DMS 273 (cell line): ENCODE results near the gene PSMD1.
"Not testable (repeated sequence)": the region's sequence is repeated elsewhere in the genome, so short reads cannot be mapped to it uniquely, and the experiment has no call there.

Source experiments
- DNase-seq: peaks from one replicate; lab custom pipeline; 2025; ENCODE audit not compliant: unreplicated experiment; lab: John Stamatoyannopoulos, UW

The PSMD1 gene

DNA sequence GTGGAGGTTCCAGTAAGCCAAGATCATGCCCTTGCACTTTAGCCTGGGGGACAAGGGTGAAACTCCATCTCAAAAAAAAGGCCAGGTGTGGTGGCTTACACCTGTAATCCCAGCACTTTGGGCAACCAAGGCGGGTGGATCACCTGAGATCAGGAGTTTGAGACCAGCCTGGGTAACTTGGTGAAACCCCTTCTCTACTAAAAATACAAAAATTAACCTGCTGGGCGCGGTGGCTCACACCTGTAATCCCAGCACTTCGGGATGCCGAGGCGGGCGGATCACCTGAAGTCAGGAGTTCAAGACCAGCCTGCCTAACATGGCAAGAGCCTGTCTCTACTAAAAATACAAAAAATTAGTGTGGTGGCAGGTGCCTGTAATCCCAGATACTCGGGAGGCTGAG is 84.1 kb downstream of the PSMD1 start:
- not testable (repeated sequence) for DNase-seq

DNA sequence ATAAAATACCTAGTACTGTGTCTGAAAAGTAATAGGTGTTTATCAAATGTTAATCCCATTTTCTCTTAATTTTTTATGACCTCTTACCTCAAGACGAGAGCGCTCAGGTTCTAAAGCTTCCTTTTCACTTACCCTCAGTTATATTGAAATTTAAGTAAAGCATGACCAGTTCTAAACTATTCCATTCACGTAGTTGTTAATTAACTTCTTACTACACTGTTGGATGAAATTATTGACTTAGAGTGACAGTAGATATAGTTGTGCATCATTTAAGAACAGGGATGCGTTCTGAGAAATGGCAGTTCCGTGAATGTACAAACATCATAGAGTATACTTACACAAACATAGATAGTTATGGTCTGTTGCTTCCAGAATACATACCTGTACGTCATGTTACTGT is 88.2 kb downstream of the PSMD1 start:
- DNase-seq: no peak

DNA sequence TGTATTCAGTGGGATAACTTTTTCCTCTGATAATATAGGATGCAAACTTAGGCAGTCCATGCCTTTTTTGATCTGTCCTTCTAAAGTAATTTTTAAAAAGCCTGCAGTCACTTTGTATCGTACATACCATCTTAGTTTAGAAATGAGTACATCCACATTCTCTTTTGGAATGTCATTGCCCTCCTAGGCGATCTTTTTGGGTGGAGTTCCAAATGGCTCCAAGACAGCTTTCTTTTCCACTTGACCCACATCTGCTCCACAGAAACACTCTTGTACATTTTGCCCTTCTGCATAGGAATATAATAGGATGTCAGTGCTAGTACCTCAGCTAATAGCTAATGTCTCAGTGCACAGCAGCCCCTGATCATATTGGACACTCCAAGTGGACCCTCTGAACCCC is 90.0 kb downstream of the PSMD1 start:
- DNase-seq: no peak

DNA sequence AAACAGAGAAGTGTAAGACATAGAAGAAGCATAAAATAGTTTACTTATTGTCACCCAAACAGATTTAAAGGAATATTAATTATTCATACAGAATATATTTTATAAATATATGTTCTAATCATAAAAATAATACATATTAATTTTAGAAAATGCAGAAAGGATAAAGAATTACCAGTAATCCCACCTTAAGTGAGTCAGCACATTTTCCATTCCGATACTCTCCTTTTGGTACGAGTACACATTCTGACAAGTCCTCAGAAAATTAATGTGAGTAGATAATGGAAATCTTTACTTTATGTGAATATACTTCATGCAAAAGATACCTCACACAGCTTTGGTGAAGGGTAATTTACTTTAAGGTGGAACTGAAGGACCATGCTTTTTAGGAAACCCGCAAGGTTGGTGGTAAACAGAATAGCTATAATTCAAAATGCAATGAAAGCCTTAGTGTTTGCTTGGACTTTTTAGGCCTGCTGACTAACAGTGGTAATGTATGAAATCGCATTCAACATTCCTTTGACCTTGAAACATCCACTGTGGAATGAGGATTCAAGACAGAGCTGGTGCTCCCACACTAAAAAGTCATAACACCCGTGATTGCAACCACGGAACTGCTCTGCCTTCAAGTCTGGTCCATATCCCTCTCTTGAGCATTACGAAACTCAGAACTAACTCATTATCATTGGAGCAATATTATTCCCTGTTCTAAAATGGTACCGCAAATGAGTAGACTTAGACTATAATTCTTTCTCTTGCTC is 96.3 kb downstream of the PSMD1 start:
- DNase-seq: no peak

DNA sequence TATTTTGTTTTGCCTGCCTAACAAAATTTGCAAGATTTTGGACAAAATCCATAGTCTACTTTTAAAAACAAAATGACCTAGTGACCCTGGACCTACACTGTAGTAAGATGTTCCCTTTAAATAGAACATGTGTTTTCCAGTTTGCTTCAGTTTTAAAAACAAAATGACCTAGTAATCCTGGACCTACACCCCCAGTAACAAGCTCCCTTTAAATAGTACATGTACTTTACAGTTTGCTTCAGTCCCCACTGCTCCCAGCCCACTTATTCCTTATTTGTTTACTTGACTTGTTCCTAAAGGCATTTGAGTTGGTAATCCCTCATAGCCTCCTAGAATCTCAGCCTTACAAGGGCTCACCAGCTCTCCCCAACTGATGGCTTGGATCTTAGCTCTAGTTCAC is 102.6 kb downstream of the PSMD1 start:
- no peak for DNase-seq

DNA sequence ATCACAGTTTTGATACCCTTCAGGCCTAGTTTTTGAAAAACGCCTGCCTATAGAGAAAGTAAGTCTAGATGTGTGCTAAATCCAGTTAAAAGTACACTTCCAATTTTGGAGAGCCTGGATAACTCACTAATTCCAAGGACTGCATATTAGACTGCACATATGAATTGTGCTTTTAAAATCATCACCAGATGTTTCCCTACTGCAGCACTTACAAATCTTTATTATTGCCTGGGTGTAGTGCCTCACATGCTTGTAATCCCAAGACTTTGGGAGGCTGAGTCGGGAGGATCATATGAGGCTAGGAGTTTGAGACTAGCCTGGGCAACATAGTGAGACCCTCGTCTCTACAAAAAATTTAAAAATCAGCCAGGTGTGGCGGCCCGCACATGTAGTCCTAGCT is 104.0 kb downstream of the PSMD1 start:
- no peak for DNase-seq

DNA sequence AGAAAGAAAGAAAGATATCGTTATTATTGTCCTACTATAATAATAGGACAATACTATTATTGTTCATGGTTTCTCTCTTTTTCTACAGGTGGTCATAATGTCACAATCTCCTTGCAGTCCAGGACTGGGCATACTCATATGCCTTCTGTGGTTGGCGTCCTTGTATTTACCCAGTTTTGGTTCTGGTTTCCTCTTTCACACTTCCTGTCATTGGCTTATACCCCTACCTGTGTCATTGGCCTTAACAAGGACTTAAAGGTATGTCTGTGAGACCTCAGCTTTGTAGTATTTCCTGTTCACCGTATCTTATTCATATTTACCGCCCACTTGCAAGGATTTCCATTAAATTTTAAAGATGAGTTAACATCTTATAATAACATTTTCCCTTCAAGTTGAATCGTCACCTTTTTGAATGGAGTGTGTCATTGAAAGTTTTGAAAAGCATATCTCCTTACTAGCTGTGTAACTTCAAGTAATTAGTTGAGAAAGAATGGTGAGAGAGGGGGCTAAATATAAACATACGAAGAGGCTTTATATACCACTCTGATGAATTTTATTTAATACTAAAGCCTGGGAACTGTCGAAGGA is 104.7 kb downstream of the PSMD1 start:
- DNase-seq: no peak

DNA sequence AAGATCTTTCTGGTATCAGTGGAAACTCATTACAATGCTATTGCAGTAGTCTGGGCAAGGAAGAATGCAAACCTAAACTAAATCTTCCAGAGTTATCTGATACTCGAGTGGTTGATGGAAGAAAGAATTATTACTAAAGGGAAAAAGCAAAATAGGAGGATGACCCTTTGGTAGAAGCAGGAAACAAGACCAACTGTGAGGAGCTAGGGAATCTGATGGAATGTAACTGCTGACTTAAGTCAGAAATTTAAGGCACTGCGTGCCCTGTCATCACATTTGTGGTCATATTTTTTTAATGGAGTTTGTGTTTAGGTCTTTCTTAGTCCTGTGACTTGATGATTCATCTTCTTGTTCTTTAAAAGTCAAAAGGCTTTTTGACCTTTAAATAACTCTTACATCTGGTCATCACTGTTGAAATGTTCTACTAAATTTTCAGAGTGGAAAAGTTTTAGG is 105.2 kb downstream of the PSMD1 start:
- DNase-seq: no peak

DNA sequence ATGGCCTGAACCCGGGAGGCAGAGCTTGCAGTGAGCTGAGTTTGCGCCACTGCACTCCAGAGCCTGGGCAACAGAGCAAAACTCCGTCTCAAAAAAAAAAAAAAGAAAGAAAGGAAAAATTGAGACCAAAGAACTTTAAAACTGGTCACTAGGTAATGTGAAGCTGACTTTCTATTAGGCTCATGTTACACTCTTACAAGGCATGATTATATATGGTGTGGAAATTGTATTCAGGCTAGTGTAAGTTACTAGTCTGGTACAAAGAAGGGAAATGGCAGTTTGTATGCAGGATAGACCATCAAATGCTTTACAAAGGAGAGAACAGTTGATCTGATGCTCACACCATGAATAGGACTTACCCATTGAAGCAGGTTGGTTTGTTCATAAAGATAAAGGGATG is 106.3 kb downstream of the PSMD1 start:
- DNase-seq: no peak

DNA sequence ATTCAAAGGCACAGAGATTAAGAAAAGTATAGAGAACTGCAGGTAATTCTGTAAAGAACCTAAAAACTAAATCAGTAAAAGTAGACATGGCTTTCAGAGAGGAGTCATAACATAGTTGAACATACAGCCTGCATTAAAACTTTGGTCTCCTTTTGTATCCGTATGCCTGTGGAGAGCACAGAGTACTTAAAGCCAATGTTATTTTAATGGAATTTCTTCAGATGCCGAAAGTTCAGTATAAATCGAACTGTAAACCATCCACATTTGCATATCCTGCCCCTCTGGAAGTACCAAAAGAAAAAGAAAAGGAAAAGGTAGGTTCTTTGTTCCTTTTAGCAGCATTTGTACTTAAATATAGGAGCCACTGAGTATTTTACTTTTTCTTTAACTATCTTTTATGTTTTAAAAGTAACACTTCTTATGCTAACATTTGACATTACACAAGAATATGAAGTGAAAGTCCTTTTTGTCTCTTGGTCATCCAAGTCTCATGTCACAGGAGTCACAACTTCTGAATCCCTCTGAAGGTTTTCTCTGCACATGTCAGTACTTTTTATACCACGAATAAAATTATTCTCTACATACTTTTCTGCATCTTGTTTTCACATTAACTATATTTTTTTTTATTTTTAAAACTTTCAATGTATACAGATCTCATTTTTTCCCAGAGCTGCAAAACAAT is 106.9 kb downstream of the PSMD1 start:
- DNase-seq: no peak

DNA sequence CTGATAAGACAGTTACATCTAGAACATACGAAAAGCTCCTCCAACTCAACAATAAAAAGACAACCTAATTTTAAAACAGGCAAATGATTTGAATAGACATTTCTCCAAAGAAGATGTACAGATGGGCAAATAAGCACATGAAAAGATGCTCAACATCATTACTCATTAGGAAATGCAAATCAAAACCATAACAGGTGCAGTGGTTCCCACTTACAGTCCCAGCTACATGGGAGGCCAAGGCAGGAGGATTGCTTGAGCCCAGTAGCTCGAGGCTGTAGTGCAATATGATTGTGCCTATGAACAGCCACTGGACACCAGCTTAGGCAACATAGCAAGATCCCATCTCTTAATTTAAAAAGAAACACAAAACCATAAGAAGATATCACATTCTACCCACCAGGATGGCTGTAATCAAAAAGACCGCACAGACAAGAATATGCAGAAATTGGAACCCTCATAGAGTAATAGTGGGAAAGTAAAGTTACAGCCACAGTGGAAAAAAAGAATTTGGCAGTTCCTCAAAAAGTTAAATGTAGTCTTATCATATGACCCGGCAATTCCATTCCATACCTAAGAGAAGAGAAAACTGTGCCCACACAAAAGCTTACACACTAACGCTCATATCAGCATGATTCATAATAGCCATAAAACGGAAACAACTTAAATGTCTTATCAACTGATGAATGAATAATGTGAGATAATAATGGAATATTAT is 111.2 kb downstream of the PSMD1 start:
- DNase-seq: no peak

DNA sequence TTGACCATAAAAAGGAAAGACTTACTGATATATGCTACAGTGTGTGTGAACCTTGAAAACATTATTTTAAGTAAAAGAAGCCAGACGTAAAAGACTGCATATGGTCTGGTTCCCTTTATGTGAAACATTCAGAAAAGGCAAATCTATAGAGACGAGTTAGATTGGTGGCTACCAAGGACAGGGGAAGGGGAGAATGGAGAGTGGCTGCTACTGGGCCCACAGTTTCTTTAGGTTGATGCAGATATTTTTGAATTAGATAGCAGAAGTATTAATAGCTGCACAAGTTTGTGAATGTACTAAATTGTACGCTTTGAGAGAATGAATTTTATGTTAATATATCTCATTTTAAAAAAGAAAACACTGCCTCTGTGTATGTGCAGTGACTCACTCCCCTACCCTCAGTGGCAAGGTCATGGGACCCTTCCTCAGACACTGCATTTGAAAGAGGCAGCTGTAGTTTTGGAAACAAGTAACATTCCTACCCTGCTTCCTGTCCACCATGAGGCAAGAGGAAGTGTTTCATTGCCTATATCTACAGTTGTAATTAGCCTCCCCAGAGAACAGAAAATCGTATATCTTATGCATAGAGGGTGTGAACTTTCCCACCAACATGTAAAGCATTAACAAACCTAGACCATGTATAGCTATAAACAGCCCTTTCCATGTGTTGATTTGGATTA is 111.9 kb downstream of the PSMD1 start:
- DNase-seq: no peak

DNA sequence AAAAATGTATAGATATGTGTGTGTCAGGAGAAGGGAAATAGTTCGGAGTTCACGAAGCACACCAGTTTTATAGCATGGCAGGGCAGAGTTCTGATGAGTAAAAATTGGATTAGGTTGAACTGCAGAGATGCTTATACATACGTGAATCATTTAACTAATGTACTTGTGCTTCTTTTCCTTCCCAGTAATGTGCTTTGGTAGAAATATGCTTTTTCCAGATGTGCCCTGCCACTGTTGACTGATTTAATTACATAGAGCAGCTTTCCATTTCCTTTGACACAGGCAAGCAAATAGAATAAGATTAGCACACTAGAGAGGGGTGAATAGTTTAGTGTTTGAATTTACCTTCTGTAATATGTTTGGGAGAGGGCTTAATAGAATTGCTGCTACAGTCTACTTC is 112.8 kb downstream of the PSMD1 start:
- DNase-seq: no peak

DNA sequence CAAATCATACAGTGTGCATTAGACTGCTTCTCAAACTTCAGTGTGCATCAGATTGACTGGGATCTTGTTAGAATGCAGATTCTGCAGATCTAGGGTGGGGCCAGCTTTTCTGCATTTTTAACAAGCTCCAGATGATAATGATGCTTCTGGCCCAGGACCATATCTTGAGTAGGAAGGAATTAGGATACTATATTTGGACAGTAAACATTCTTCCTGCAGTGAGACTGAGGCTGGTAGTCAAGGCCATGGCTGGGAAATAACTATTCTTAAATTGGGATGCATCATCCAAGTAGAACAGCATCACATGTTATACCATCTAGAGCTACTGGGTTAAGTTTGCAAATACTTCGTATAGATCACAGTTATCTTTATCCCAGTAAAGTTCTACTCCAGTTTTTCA is 113.4 kb downstream of the PSMD1 start:
- no peak for DNase-seq

DNA sequence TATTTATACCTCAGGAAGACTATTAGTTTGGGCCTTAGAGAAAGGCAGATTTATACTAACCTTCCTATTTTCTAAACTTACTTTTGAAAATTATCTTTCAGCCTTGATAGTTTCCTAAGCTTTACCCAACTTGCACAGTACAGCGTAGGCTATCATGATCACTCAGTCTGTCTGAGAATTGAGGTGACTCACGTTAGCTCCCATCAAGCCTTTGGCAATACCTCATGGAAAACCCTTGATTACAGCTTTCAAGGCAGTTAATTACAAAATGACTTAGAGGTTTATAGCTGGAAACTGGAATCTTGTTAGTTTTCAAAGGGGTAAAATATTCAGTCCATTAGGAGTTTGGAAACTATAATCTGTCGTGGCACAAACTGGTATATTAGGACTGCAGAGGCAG is 115.4 kb downstream of the PSMD1 start:
- no peak for DNase-seq

DNA sequence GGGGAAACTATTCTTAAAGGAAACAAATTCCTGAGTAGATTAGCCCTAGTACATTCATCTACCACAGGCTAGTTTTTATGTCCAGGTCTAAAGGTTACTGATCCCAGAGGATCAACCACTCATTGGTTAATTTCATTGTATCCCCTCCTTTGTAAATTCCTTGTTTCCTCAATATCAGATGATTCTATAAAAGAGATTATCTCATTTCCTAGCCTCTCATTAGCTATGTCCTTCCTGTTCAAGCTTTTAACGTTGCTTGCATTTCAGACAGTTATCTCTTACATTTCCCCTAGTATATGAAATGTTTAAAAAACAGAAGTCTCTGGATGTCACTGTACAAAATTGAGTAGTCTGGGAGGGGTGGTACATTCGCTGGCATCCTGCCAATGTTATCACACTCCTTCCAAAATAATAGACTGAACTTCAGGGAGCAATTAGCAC is 117.6 kb downstream of the PSMD1 start:
- peak; percentile 6 for DNase-seq

DNA sequence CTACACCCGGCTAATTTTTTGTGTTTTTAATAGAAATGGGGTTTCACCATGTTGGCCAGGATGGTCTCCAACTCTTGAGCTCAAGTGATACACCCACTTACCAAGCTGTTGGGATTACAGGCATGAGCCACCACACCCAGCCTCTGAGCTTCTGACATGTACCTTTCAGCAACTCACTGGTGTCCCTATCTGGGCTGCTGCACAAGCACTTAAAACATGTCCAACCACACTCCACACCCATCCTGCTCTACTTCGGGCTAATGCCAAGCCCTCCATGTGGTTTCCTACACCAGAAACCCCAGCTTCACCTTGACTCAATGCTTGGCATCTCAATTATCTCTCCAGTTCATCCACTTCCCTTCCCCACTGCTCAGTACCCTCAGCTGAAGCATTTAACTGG is 119.4 kb downstream of the PSMD1 start:
- no peak for DNase-seq

DNA sequence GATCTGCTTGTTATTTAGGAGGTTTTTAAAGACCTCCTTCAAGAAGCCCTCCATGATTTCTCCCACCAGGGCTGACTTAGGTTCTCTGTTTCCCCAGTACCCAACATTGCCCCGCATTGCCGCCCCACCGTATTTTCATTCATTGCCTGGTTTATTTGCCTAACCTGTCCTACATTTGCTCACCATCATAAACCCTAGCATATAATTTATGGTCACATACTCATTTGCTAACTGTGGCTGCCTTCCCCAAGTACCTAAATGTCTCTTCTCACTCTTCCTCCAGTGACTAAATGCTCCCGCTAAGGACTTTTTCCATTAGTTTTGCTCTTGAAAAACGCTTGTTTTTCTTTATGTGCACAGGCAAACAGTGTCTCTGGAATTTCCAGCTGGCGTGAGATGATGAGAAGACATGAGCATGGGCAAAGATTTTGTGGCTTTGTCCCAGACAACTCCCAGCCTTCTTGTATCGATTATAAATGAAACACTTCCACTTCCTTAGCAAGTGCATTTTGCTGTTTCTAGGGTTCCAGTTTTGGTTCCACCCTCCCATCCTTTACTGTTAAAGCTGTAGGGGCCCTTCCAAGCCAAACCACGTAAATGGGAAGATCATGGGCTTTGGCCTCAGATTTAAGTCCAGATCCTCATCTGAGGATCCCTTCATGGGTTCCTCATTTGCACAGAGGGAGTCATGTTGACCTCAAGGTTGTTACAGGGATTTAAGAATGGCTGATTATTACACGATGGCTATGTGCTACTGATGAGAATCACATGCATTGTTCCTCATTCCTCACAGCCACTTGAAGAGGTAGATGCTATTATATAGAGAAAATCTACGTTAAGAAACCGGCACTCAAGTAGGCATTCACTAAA is 120.7 kb downstream of the PSMD1 start:
- no peak for DNase-seq

DNA sequence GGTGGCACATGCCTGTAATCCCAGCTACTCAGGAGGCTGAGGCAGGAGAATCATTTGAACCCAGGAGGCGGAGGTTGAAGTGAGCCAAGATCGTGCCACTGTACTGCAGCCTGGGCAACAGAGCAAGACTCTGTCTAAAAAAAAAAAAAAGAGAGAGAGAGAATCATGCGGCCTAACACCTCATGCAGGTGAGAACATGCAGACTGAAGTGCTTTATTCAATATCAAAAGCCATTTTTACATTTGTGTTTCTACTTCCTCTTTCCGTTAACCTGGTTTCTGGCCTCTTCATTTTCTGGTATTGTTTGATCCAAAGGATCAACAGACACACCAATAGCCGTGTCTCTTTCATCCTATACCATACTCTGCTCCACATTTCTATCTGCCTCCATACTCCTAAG is 122.1 kb downstream of the PSMD1 start:
- not testable (repeated sequence) for DNase-seq

DNA sequence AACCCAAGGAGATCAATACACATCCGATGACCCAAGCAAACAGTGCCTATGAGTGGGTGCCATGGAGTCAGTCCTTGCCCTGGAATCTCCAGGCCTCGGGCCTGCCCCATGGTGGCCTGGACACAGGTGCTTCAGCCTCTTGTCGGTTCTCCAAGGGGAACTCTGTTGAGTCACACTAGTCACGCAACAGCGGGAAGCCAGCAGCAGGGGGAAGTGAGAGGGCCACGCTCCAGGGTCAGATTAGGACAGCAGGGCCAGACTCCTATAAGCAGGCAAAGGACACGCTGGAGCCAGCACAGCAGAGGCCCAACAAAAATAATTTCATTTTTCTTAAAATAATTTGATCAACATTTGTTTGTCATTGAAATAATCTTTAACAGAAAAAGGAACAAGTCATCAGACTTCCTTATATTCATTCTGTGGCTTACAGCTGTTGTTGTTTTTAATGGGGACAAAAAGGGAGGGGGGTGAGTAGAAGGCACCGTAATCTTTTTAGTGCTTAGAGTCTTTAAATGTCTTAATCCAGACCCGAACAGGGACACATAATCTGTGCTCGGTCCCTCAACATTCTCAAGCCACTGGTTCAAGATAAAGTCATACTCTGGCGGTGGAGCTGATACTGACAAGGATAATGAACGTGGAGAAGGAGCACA is 125.3 kb downstream of the PSMD1 start:
- peak; percentile 19 for DNase-seq
